ENCODE results near the gene TRUB1.
"Not testable (repeated sequence)": the region's sequence is repeated elsewhere in the genome, so short reads cannot be mapped to it uniquely, and the experiment has no call there.

Gene TRUB1

GRCh38 chr10:114937962-114938855 is at the start of gene TRUB1:
TRUB1 (plus strand) TSS chr10:114938195; CDS start chr10:114938254, 59 bp downstream.
- peak; percentile 98 for DNase-seq (ENCODE audit: low spot score)

- DNase-seq (ENCODE audit: low spot score): no peak
Observed at GRCh38 chr10:114893251-114893650, 44.7 kb upstream of the TRUB1 start.

GRCh38 chr10:114894911-114895310 is 43.1 kb upstream of the TRUB1 start:
- no peak for DNase-seq (ENCODE audit: low spot score)

- not testable (repeated sequence) for DNase-seq (ENCODE audit: low spot score)
Observed at GRCh38 chr10:114897011-114897410, 41.0 kb upstream of the TRUB1 start.

- DNase-seq (ENCODE audit: low spot score): no peak
Observed at GRCh38 chr10:114897593-114897992, 40.4 kb upstream of the TRUB1 start.

GRCh38 chr10:114899982-114900381 is 38.0 kb upstream of the TRUB1 start:
- DNase-seq (ENCODE audit: low spot score): no peak

- DNase-seq (ENCODE audit: low spot score): no peak
Observed at GRCh38 chr10:114900658-114901057, 37.3 kb upstream of the TRUB1 start.

- DNase-seq (ENCODE audit: low spot score): no peak
Observed at GRCh38 chr10:114902151-114902550, 35.8 kb upstream of the TRUB1 start.

- peak; percentile 50 for DNase-seq (ENCODE audit: low spot score)
Observed at GRCh38 chr10:114905450-114905849, 32.5 kb upstream of the TRUB1 start.

GRCh38 chr10:114906981-114907380 is 31.0 kb upstream of the TRUB1 start:
- no peak for DNase-seq (ENCODE audit: low spot score)

- DNase-seq (ENCODE audit: low spot score): no peak
Observed at GRCh38 chr10:114908896-114909295, 29.1 kb upstream of the TRUB1 start.

- no peak for DNase-seq (ENCODE audit: low spot score)
Observed at GRCh38 chr10:114911052-114911711, 26.8 kb upstream of the TRUB1 start.

- DNase-seq (ENCODE audit: low spot score): no peak
Observed at GRCh38 chr10:114911801-114912469, 26.1 kb upstream of the TRUB1 start.

GRCh38 chr10:114912470-114912859 is 25.5 kb upstream of the TRUB1 start:
- no peak for DNase-seq (ENCODE audit: low spot score)

- no peak for DNase-seq (ENCODE audit: low spot score)
Observed at GRCh38 chr10:114914560-114914959, 23.4 kb upstream of the TRUB1 start.

- DNase-seq (ENCODE audit: low spot score): no peak
Observed at GRCh38 chr10:114915294-114915693, 22.7 kb upstream of the TRUB1 start.

GRCh38 chr10:114916653-114917052 is 21.3 kb upstream of the TRUB1 start:
- no peak for DNase-seq (ENCODE audit: low spot score)

- DNase-seq (ENCODE audit: low spot score): no peak
Observed at GRCh38 chr10:114917459-114917858, 20.5 kb upstream of the TRUB1 start.

- DNase-seq (ENCODE audit: low spot score): no peak
Observed at GRCh38 chr10:114917927-114918672, 19.9 kb upstream of the TRUB1 start.

- no peak for DNase-seq (ENCODE audit: low spot score)
Observed at GRCh38 chr10:114920459-114920858, 17.5 kb upstream of the TRUB1 start.

GRCh38 chr10:114922003-114922402 is 16.0 kb upstream of the TRUB1 start:
- no peak for DNase-seq (ENCODE audit: low spot score)

- no peak for DNase-seq (ENCODE audit: low spot score)
Observed at GRCh38 chr10:114923551-114923950, 14.4 kb upstream of the TRUB1 start.
